C4-2B (cell line): ENCODE data around the gene CUEDC1.
"Not testable (repeated sequence)": the region's sequence is repeated elsewhere in the genome, so short reads cannot be mapped to it uniquely, and the experiment has no call there.

ENCODE experiments used
- ZFX ChIP-seq: fragments of 450-650 bp; IDR thresholded peaks from 2 replicates; pipeline ENCODE4 v1.6.1; 2017
- TF ChIP-seq, protein P1 (sequence below): fragments of 450-650 bp; conservative IDR thresholded peaks from 2 replicates; pipeline ENCODE4 v1.5.1; 2017; ENCODE audit warnings: mild to moderate bottlenecking

DNA sequence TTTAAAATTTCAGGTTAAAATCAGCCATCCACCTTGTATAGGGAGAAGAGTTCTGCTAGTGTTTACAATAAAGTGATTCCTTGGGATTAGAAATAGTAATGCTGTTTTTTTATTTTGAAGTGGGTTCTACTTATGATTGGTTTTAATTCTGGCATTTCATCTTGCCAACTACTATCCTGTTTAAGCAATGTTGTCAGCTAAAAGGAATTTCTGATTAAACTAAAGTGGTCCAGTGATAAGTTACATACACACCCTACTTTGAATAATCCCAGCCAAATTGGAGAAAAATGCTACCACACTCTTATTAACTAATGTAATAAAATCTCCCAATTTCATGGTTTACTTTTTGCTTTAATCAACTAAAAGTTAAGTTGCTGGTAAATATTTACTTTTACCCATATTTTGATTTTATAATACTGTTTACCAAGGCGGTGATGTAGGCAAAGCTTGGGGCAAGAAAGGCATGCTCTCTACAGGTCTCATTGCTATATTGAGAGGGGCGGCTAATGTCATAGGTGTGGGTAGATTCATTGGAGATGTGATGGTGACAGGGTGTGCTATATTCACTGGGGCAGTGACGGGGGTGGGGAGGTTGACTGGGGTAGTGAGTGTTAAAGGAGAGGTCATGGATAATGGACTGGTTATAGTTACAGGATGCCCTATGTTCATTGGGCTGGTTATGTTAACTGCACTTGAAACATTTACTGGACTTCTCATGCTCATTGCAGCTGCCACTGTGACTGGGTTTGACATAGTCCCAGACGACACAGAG is 19.0 kb upstream of the CUEDC1 start:
- TF ChIP-seq, protein P1, sequence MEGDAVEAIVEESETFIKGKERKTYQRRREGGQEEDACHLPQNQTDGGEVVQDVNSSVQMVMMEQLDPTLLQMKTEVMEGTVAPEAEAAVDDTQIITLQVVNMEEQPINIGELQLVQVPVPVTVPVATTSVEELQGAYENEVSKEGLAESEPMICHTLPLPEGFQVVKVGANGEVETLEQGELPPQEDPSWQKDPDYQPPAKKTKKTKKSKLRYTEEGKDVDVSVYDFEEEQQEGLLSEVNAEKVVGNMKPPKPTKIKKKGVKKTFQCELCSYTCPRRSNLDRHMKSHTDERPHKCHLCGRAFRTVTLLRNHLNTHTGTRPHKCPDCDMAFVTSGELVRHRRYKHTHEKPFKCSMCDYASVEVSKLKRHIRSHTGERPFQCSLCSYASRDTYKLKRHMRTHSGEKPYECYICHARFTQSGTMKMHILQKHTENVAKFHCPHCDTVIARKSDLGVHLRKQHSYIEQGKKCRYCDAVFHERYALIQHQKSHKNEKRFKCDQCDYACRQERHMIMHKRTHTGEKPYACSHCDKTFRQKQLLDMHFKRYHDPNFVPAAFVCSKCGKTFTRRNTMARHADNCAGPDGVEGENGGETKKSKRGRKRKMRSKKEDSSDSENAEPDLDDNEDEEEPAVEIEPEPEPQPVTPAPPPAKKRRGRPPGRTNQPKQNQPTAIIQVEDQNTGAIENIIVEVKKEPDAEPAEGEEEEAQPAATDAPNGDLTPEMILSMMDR, result not testable (repeated sequence)
- not testable (repeated sequence) for TF ChIP-seq ZFX
